NCI-H1105 treated with DMSO at 0.1 percent for 48 hours (cell line): ENCODE data around the gene TEX30.
"Not testable (repeated sequence)": the region's sequence is repeated elsewhere in the genome, so short reads cannot be mapped to it uniquely, and the experiment has no call there.

Experiments
- DNase-seq: peaks from one replicate; lab custom pipeline; 2025; lab: John Stamatoyannopoulos, UW

TEX30 gene

GRCh38 chr13:102773441-102774213 is at the start of gene TEX30:
TEX30 (minus strand) TSS chr13:102773786; CDS start chr13:102770026, 3,760 bp downstream.
- peak; percentile 18 for DNase-seq

GRCh38 chr13:102817907-102818306 is 44.3 kb upstream of the TEX30 start:
- DNase-seq, result no peak

- no peak for DNase-seq
These were observed 43.7 kb upstream of the TEX30 start for GRCh38 chr13:102817241-102817640.

GRCh38 chr13:102816708-102817107 is 43.1 kb upstream of the TEX30 start:
- DNase-seq, result no peak

GRCh38 chr13:102815788-102816187 is 42.2 kb upstream of the TEX30 start:
- DNase-seq, result no peak

- no peak for DNase-seq
These were observed 41.2 kb upstream of the TEX30 start for GRCh38 chr13:102814793-102815192.

GRCh38 chr13:102814025-102814607 is 40.5 kb upstream of the TEX30 start:
- DNase-seq, result no peak

GRCh38 chr13:102812611-102813287 is 39.2 kb upstream of the TEX30 start:
- DNase-seq, result no peak

GRCh38 chr13:102807699-102808098 is 34.1 kb upstream of the TEX30 start:
- no peak for DNase-seq

- no peak for DNase-seq
These were observed 32.1 kb upstream of the TEX30 start for GRCh38 chr13:102805680-102806079.

- DNase-seq, result peak; percentile 41
These were observed 26.8 kb upstream of the TEX30 start for GRCh38 chr13:102800145-102801041.

- peak; percentile 41 for DNase-seq
These were observed 26.0 kb upstream of the TEX30 start for GRCh38 chr13:102799426-102800144.

- peak; percentile 79 for DNase-seq
These were observed 25.2 kb upstream of the TEX30 start, which contains the start of the genes BIVM and POGLUT2 for GRCh38 chr13:102798581-102799425. BIVM (plus strand) TSS chr13:102799119; CDS start chr13:102807268, 8,149 bp downstream. POGLUT2 (minus strand) TSS chr13:102798976; CDS start chr13:102798670, 306 bp downstream.

GRCh38 chr13:102793611-102794355 is 20.2 kb upstream of the TEX30 start:
- no peak for DNase-seq

- no peak for DNase-seq
These were observed 18.8 kb upstream of the TEX30 start for GRCh38 chr13:102792396-102792795.

GRCh38 chr13:102788683-102789082 is 15.1 kb upstream of the TEX30 start:
- no peak for DNase-seq

- DNase-seq, result no peak
These were observed 10.9 kb upstream of the TEX30 start for GRCh38 chr13:102784483-102784882.

- no peak for DNase-seq
These were observed 8.0 kb upstream of the TEX30 start for GRCh38 chr13:102781591-102781990.

GRCh38 chr13:102780656-102781055 is 7.1 kb upstream of the TEX30 start:
- DNase-seq, result not testable (repeated sequence)
